Endothelial cell of umbilical vein (primary cell): Measurements from ENCODE around the gene C7orf33.

Experiments
- CTCF ChIP-seq, 2 donors: IDR thresholded peaks; 1 replicate in 1 of 2; 2 replicates in 1 of 2; pipeline ENCODE4 v1.5.1; 2011; ENCODE audit warnings: low read length in 2 of 2, mild to moderate bottlenecking in 2 of 2, moderate library complexity in 2 of 2, control low read depth in 1 of 2, inconsistent platforms in 1 of 2, low read depth in 1 of 2; ENCODE audit not compliant: insufficient read depth in 1 of 2; ENCODE audit errors: extremely low read depth in 1 of 2
- EZH2 ChIP-seq: IDR thresholded peaks from 2 replicates; pipeline ENCODE4 v1.6.1; 2012; ENCODE audit warnings: borderline replicate concordance, low read depth, mild to moderate bottlenecking, moderate library complexity, low read length, inconsistent platforms; ENCODE audit not compliant: severe bottlenecking
- GATA2 ChIP-seq: IDR thresholded peaks from 2 replicates; pipeline ENCODE4 v1.7.0; 2011; ENCODE audit warnings: low read depth, mild to moderate bottlenecking, moderate library complexity, mixed read lengths, low read length; ENCODE audit not compliant: insufficient read length, insufficient read depth
- MYC ChIP-seq: IDR thresholded peaks from one replicate; pipeline ENCODE4 v1.6.1; 2011; ENCODE audit warnings: mild to moderate bottlenecking, low read depth, low read length
- POLR2A ChIP-seq: IDR thresholded peaks from 2 replicates; pipeline ENCODE4 v1.6.1; 2012; ENCODE audit warnings: low read depth, mild to moderate bottlenecking, control low read depth, low read length
- POLR2AphosphoS5 ChIP-seq: IDR thresholded peaks from 2 replicates; pipeline ENCODE4 v1.6.1; 2012; ENCODE audit warnings: low read depth, mild to moderate bottlenecking, control low read depth, low read length, moderate library complexity; ENCODE audit not compliant: insufficient read depth

- TF ChIP-seq CTCF (IDR thresholded peaks at IDR 0.05; ENCODE audit: extremely low read depth in 1 of 2, insufficient read depth in 1 of 2, low read depth in 1 of 2, low read length in 2 of 2), result no peak
- no peak for TF ChIP-seq GATA2
- TF ChIP-seq MYC, result no peak
- TF ChIP-seq POLR2A, result no peak
- no peak for TF ChIP-seq POLR2AphosphoS5
- no peak for TF ChIP-seq EZH2
Observed at GRCh38 chr7:148546857-148547256, 43.7 kb upstream of the C7orf33 start.
